Endothelial cell of umbilical vein (primary cell): ENCODE results near the gene SNAI3. TPM values are rescaled to one million over a fixed set of nuclear protein-coding genes. Genes with fewer than 3 reads are reported as not detected.

Experiments used
- BruUV-seq: library from RNA; stranded (reverse); fragments of 400-500 nt; replicated peaks from 2 replicates; lab custom pipeline; 2021; lab: Mats Ljungman, UMichigan
- CTCF ChIA-PET: fragments of 300-600, 350-600 bp; sonication (Branson Sonifier 250); formaldehyde crosslinking; loops from one replicate; lab custom pipeline; 2021; ENCODE audit warnings: antibody characterized with exemption, inconsistent platforms; lab: Charles Lee
- POLR2A ChIA-PET: fragments of 300-600, 350-600 bp; sonication (Branson Sonifier 250); formaldehyde crosslinking; loops from one replicate; lab custom pipeline; 2021; ENCODE audit warnings: antibody characterized with exemption, inconsistent platforms; lab: Charles Lee
- DNase-seq: peaks from one replicate; pipeline ENCODE4 v3.0.0-alpha.2; 2011; ENCODE audit warnings: low read depth, low spot score
- FAIRE-seq: peaks from 2 replicates; lab custom pipeline; 2011; peaks lifted over from hg19 to GRCh38; lab: Jason Lieb, UNC
- H2AFZ ChIP-seq: 2 replicates; pipeline ENCODE4 v1.6.0; 2012; ENCODE audit warnings: low read depth, low read length, control low read depth, inconsistent platforms
- H3K27ac ChIP-seq: 2 replicates; pipeline ENCODE4 v1.5.1; 2011; ENCODE audit warnings: low read depth, mild to moderate bottlenecking, control low read depth, low read length, moderate library complexity; ENCODE audit not compliant: insufficient read depth
- H3K27me3 ChIP-seq, 2 experiments: 2 replicates each; pipeline versions ENCODE4 v1.6.0 to v1.6.1; 2011; ENCODE audit warnings: low read length in 2 of 2, mixed read lengths in 1 of 2; ENCODE audit not compliant: control insufficient read depth in 2 of 2, insufficient read depth in 2 of 2
- H3K36me3 ChIP-seq, 2 experiments: 2 replicates in 1 of 2; 3 replicates in 1 of 2; pipeline ENCODE4 v1.5.1; 2011; ENCODE audit warnings: low read length in 2 of 2, mild to moderate bottlenecking in 1 of 2, moderate library complexity in 1 of 2; ENCODE audit not compliant: control insufficient read depth in 2 of 2, insufficient read depth in 2 of 2; ENCODE audit errors: extremely low read depth in 1 of 2
- H3K4me1 ChIP-seq: 3 replicates; pipeline ENCODE4 v1.5.1; 2011; ENCODE audit warnings: mild to moderate bottlenecking, low read length; ENCODE audit not compliant: control insufficient read depth, insufficient read depth; ENCODE audit errors: extremely low read depth
- H3K4me2 ChIP-seq: 2 replicates; pipeline ENCODE4 v1.6.1; 2011; ENCODE audit warnings: low read length, control low read depth, mixed read lengths; ENCODE audit not compliant: insufficient read depth
- H3K4me3 ChIP-seq, 3 experiments: fragments of 200-600 bp in 1 of 3; sonication (generic), shearing (Covaris generic) in 1 of 3; replicated peaks in 1 of 3; 2 replicates each; pipeline ENCODE4 v1.5.1; 2011 to 2016; ENCODE audit warnings: control low read depth in 3 of 3, low read length in 3 of 3, mild to moderate bottlenecking in 2 of 3, inconsistent platforms in 1 of 3, low read depth in 1 of 3, moderate library complexity in 1 of 3; ENCODE audit not compliant: insufficient read depth in 1 of 3
- H3K79me2 ChIP-seq: 2 replicates; pipeline ENCODE4 v1.6.0; 2012; ENCODE audit warnings: low read length, inconsistent platforms; ENCODE audit not compliant: control insufficient read depth, insufficient read depth
- H3K9ac ChIP-seq: replicated peaks from 2 replicates; pipeline ENCODE3; 2011; ENCODE audit warnings: low read length, control low read depth; ENCODE audit not compliant: insufficient read depth; ENCODE audit errors: extremely low read depth
- H3K9me1 ChIP-seq: replicated peaks from 3 replicates; pipeline ENCODE4 v1.6.0; 2011; ENCODE audit warnings: mild to moderate bottlenecking, low read length; ENCODE audit not compliant: control insufficient read depth, insufficient read depth; ENCODE audit errors: extremely low read depth
- H3K9me3 ChIP-seq: replicated peaks from 2 replicates; pipeline ENCODE4 v1.5.1; 2012; ENCODE audit warnings: low read length, inconsistent platforms; ENCODE audit not compliant: control insufficient read depth, insufficient read depth
- H4K20me1 ChIP-seq: replicated peaks from 2 replicates; pipeline ENCODE3; 2011; ENCODE audit warnings: mild to moderate bottlenecking, low read length; ENCODE audit not compliant: control insufficient read depth, insufficient read depth; ENCODE audit errors: extremely low read depth
- CTCF ChIP-seq, 2 donors: IDR thresholded peaks; 1 replicate in 1 of 2; 2 replicates in 1 of 2; pipeline ENCODE4 v1.5.1; 2011; ENCODE audit warnings: low read length in 2 of 2, mild to moderate bottlenecking in 2 of 2, moderate library complexity in 2 of 2, control low read depth in 1 of 2, inconsistent platforms in 1 of 2, low read depth in 1 of 2; ENCODE audit not compliant: insufficient read depth in 1 of 2; ENCODE audit errors: extremely low read depth in 1 of 2
- EZH2 ChIP-seq: IDR thresholded peaks from 2 replicates; pipeline ENCODE4 v1.6.1; 2012; ENCODE audit warnings: borderline replicate concordance, low read depth, mild to moderate bottlenecking, moderate library complexity, low read length, inconsistent platforms; ENCODE audit not compliant: severe bottlenecking
- FOS ChIP-seq: IDR thresholded peaks from 2 replicates; pipeline ENCODE4 v1.6.1; 2011; ENCODE audit warnings: mild to moderate bottlenecking, low read length, moderate library complexity, borderline replicate concordance; ENCODE audit not compliant: insufficient read depth
- GATA2 ChIP-seq: IDR thresholded peaks from 2 replicates; pipeline ENCODE4 v1.7.0; 2011; ENCODE audit warnings: low read depth, mild to moderate bottlenecking, moderate library complexity, mixed read lengths, low read length; ENCODE audit not compliant: insufficient read length, insufficient read depth
- JUN ChIP-seq: IDR thresholded peaks from 2 replicates; pipeline ENCODE4 v1.6.1; 2011; ENCODE audit warnings: borderline replicate concordance, low read depth; ENCODE audit not compliant: insufficient read length, insufficient read depth
- MAX ChIP-seq: IDR thresholded peaks from 2 replicates; pipeline ENCODE4 v1.6.1; 2011; ENCODE audit not compliant: insufficient read depth, insufficient read length
- MYC ChIP-seq: IDR thresholded peaks from one replicate; pipeline ENCODE4 v1.6.1; 2011; ENCODE audit warnings: mild to moderate bottlenecking, low read depth, low read length
- POLR2A ChIP-seq: IDR thresholded peaks from 2 replicates; pipeline ENCODE4 v1.6.1; 2012; ENCODE audit warnings: low read depth, mild to moderate bottlenecking, control low read depth, low read length
- POLR2AphosphoS5 ChIP-seq: IDR thresholded peaks from 2 replicates; pipeline ENCODE4 v1.6.1; 2012; ENCODE audit warnings: low read depth, mild to moderate bottlenecking, control low read depth, low read length, moderate library complexity; ENCODE audit not compliant: insufficient read depth
- dilution Hi-C: fragments of 300-500 bp; cut with MboI; formaldehyde crosslinking; loops from one replicate; pipeline ENCODE4 v1.15.0; 2019; ENCODE audit warnings: low sequenced_read_pairs; ENCODE audit not compliant: extremely low pct_ligation_motif_present
- intact Hi-C: fragments of 100-400 bp; cut with micrococcal nuclease; formaldehyde crosslinking; loops from one replicate; pipeline ENCODE4 v1.10.0; 2022
- polyA plus RNA-seq, 4 experiments: library from polyadenylated mRNA; depleted of rRNA in 3 of 4; stranded (reverse) in 3 of 4; unstranded in 1 of 4; fragments of >200 nt; gene quantifications; 2 replicates each; pipeline versions ENCODE4 v1.2.1 to v1.2.3, GENCODE V29; 2011 to 2012; ENCODE audit warnings: missing spikeins in 1 of 4
- total RNA-seq: library from RNA; stranded (reverse); gene quantifications from 2 replicates; pipeline ENCODE4 v1.2.3, GENCODE V29; 2021

SNAI3 gene
- total and polyA plus RNA-seq, 2 donors (not counting 3 experiments of a cell fraction or from before 2014, with no cell fraction given): 0.30 to 0.31 TPM

GRCh38 chr16:88684569-88685155 lies 1.6 kb downstream of the SNAI3 start:
- dilution Hi-C loops: no loop called here
- FAIRE-seq: no peak

More at GRCh38 chr16:88684569-88685155, 1.6 kb downstream of the SNAI3 start:
- no peak for TF ChIP-seq CTCF (IDR thresholded peaks at IDR 0.05; ENCODE audit: extremely low read depth in 1 of 2, insufficient read depth in 1 of 2, low read depth in 1 of 2, low read length in 2 of 2)
- TF ChIP-seq MAX: no peak
- TF ChIP-seq POLR2AphosphoS5: no peak
- TF ChIP-seq MYC: no peak
- TF ChIP-seq GATA2: no peak
- TF ChIP-seq FOS: no peak
- no peak for TF ChIP-seq JUN
- TF ChIP-seq EZH2: no peak
- TF ChIP-seq POLR2A: no peak
- H4K20me1 ChIP-seq: no peaks in the 10 kb centered on the region
- BruUV-seq: no TSS peak
- ChIA-PET CTCF (interaction anchor here (1.1 to 1.7 kb wide), 5 partner anchors 10 to 115 kb away, joined by 3 to 8 read pairs (median 5); partner anchors contain the start of gene ZC3H18), POLR2A (no interaction called here)
- H2AFZ ChIP-seq: no peak overlapping the region
- H3K9me1 ChIP-seq: no peaks in the 10 kb centered on the region
- no peaks in the 10 kb centered on the region for H3K9me3 ChIP-seq
- H3K27me3 ChIP-seq: peaks cover 0 to 2% of the 10 kb centered on the region in 2 experiments
- no peak overlapping the region for H3K4me2 ChIP-seq
- H3K36me3 ChIP-seq: no peaks in the 10 kb centered on the region
- no peak overlapping the region for H3K9ac ChIP-seq
- intact Hi-C loops: no loop called here
- H3K27ac ChIP-seq: no peak overlapping the region
- no peak overlapping the region for H3K4me3 ChIP-seq
- no peak for DNase-seq
- no peaks in the 10 kb centered on the region for H3K79me2 ChIP-seq
- H3K4me1 ChIP-seq: peaks cover 3% of the 10 kb centered on the region
